ENCODE results near the gene PARD3. TPM values are rescaled to one million over a fixed set of nuclear protein-coding genes. Genes with fewer than 3 reads are reported as not detected.
"Not testable (repeated sequence)": the region's sequence is repeated elsewhere in the genome, so short reads cannot be mapped to it uniquely, and the experiment has no call there.

Gene PARD3
- total RNA-seq, 2 experiments from 2014 or later = 3.6 to 4.0 TPM

GRCh38 chr10:34701194-34701593 is 113.9 kb downstream of the PARD3 start:
- no peaks in the 10 kb centered on the region for H3K36me3 Mint-ChIP-seq (ENCODE audit: low read depth)
- peaks cover 6% of the 10 kb centered on the region for H3K4me1 Mint-ChIP-seq (ENCODE audit: low read depth)
- H3K27ac Mint-ChIP-seq = no peak overlapping the region
- H3K4me3 Mint-ChIP-seq = no peak overlapping the region
- CTCF ChIA-PET = no interaction called here
- peaks cover 18% of the 10 kb centered on the region for H3K27me3 Mint-ChIP-seq (ENCODE audit: low read depth)
- intact Hi-C loops (cut with micrococcal nuclease) = no loop called here
- no peaks in the 10 kb centered on the region for H3K9me3 Mint-ChIP-seq
- no peak for DNase-seq

DNA sequence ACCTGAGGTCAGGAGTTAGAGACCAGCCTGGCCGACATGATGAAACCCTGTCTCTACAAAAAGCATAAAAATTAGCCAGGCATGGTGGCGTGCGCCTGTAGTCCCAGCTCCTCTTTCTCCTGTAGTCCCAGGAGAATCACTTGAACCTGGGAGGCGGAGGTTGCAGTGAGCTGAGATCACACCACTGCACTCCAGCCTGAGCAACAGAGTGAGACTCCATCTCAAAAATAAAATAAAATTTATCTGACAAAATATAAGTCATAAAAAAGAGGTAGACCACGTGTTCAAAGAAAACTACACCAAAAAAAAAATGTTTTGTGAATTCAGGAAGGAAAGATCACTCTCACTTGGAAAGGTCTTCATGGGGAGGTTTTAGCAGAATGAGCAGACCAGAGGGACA is 114.3 kb downstream of the PARD3 start:
- H3K36me3 Mint-ChIP-seq (ENCODE audit: low read depth); DNase-seq; H3K4me3 Mint-ChIP-seq; intact Hi-C loops (cut with micrococcal nuclease); H3K27ac Mint-ChIP-seq; H3K9me3 Mint-ChIP-seq; H3K4me1 Mint-ChIP-seq (ENCODE audit: low read depth); CTCF ChIA-PET: not testable (repeated sequence)
- peaks cover 18% of the 10 kb centered on the region for H3K27me3 Mint-ChIP-seq (ENCODE audit: low read depth)

- Mint-ChIP-seq H3K4me1 (ENCODE audit: low read depth) (peaks cover 7% of the 10 kb centered on the region), H3K27ac (no peak overlapping the region), H3K9me3 (no peaks in the 10 kb centered on the region), H3K27me3 (ENCODE audit: low read depth) (peaks cover 18% of the 10 kb centered on the region), H3K36me3 (ENCODE audit: low read depth) (no peaks in the 10 kb centered on the region), H3K4me3 (no peak overlapping the region)
- CTCF ChIA-PET = no interaction called here
- no peak for DNase-seq
- intact Hi-C loops (cut with micrococcal nuclease) = loop anchor here (10.0 kb wide), 1 partner anchor 525 kb away; no protein-coding TSS in a partner anchor
Measured at GRCh38 chr10:34699904-34700517, 115.1 kb downstream of the PARD3 start.

DNA sequence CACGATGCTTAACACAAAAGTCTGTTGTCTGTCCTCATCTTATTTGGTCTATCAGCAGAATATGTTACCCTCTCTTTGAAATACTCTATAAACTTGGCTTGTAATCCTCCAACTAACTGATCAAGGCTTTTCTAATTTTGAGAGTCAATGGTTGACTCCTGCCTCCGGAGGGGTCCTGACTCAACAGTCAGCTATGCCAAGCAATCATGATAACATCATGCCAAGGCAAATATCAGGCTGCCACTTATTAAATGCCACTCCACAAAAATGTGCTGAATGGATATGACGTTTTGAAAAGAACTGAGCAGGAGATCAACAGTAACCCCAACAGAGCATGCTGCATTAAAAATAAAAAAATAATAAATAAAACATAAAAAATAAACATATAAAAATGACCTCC is 116.1 kb downstream of the PARD3 start:
- Mint-ChIP-seq H3K27me3 (ENCODE audit: low read depth) (peaks cover 18% of the 10 kb centered on the region), H3K27ac (no peak overlapping the region), H3K36me3 (ENCODE audit: low read depth) (no peaks in the 10 kb centered on the region), H3K4me1 (ENCODE audit: low read depth) (peaks cover 7% of the 10 kb centered on the region), H3K9me3 (no peaks in the 10 kb centered on the region), H3K4me3 (no peak overlapping the region)
- intact Hi-C loops (cut with micrococcal nuclease) = loop anchor here (10.0 kb wide), 1 partner anchor 526 kb away; no protein-coding TSS in a partner anchor
- no peak for DNase-seq
- CTCF ChIA-PET = interaction anchor here (0.7 kb wide), 1 partner anchor 420 kb away, joined by 3 read pairs; no protein-coding TSS in a partner anchor

- H3K4me1 Mint-ChIP-seq (ENCODE audit: low read depth) = peaks cover 7% of the 10 kb centered on the region
- H3K36me3 Mint-ChIP-seq (ENCODE audit: low read depth) = no peaks in the 10 kb centered on the region
- DNase-seq = no peak
- H3K27me3 Mint-ChIP-seq (ENCODE audit: low read depth) = peaks cover 16% of the 10 kb centered on the region
- no peaks in the 10 kb centered on the region for H3K9me3 Mint-ChIP-seq
- CTCF ChIA-PET = interaction anchor here (0.7 kb wide), 1 partner anchor 421 kb away, joined by 3 read pairs; no protein-coding TSS in a partner anchor
- no peak overlapping the region for H3K4me3 Mint-ChIP-seq
- H3K27ac Mint-ChIP-seq = no peak overlapping the region
- intact Hi-C loops (cut with micrococcal nuclease) = loop anchor here (10.0 kb wide), 1 partner anchor 526 kb away; no protein-coding TSS in a partner anchor
Measured at GRCh38 chr10:34698248-34698831, 116.8 kb downstream of the PARD3 start.

DNA sequence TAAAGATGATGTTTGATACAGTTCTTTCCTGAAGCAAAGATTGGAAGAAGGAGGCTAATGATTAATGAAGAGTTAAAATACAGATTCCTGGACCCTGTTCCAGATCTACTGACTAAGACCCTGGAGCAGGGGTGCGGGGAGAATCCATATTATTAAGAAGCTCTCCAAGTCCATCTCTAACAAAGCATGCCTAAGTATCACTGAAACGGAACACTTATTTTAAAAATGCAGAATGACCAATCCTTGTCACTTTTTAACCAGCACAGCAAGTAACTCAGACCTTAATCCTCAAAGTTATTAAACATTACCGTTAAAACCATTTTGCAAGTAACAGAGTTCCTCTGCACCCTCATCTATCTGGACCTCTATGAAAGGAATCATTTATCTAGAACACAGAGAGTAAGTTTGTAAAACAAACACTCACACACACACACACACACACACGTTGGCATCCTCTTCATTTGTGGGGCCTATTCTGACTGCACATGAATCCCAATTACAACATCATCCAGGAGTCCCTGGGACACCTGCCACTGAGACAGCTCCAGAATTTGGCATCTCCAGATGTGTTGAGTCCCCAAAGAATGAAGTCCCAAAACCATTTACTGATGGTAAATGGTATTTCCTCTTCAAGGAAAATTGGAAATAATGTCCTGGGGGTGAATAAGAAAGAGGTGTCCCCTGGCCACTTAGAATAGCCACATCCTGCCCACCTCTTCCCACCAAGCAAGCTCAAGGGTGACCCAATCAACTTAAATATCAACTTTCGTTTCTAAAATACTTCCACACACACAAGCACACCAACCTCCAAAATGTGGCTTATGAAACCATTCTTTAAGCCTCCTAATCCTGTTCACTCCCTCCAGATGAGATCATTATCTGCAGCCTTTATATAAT is 117.5 kb downstream of the PARD3 start:
- H3K4me1 Mint-ChIP-seq (ENCODE audit: low read depth) = peaks cover 7% of the 10 kb centered on the region
- no peak overlapping the region for H3K27ac Mint-ChIP-seq
- H3K9me3 Mint-ChIP-seq = no peaks in the 10 kb centered on the region
- H3K36me3 Mint-ChIP-seq (ENCODE audit: low read depth) = no peaks in the 10 kb centered on the region
- intact Hi-C loops (cut with micrococcal nuclease) = loop anchor here (10.0 kb wide), 1 partner anchor 527 kb away; no protein-coding TSS in a partner anchor
- peaks cover 11% of the 10 kb centered on the region for H3K27me3 Mint-ChIP-seq (ENCODE audit: low read depth)
- H3K4me3 Mint-ChIP-seq = no peak overlapping the region
- no peak for DNase-seq
- CTCF ChIA-PET = no interaction called here

DNA sequence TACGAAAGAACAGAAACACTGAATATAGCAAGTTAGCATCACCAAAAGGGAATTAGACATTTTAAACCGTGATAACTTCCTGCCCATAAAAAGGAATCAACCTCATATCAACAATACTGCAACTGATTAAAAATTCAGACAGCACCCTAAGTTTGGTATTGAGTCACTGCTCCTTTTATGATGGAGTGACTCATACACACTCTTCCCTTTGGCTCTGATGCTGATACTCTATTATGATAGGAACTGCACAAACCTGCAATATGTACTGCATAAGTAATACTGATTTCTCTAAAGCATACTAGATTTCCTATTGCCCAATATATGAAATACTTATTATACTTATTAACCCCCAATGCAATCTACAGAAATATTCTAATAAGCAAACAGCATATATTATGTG is 118.7 kb downstream of the PARD3 start:
- H3K27ac Mint-ChIP-seq = no peak overlapping the region
- H3K36me3 Mint-ChIP-seq (ENCODE audit: low read depth) = no peaks in the 10 kb centered on the region
- peaks cover 11% of the 10 kb centered on the region for H3K27me3 Mint-ChIP-seq (ENCODE audit: low read depth)
- H3K4me3 Mint-ChIP-seq = no peak overlapping the region
- CTCF ChIA-PET = no interaction called here
- no peak for DNase-seq
- intact Hi-C loops (cut with micrococcal nuclease) = loop anchor here (10.0 kb wide), 1 partner anchor 528 kb away; no protein-coding TSS in a partner anchor
- H3K4me1 Mint-ChIP-seq (ENCODE audit: low read depth) = peaks cover 7% of the 10 kb centered on the region
- H3K9me3 Mint-ChIP-seq = no peaks in the 10 kb centered on the region

- H3K27me3 Mint-ChIP-seq (ENCODE audit: low read depth) = peaks cover 2% of the 10 kb centered on the region
- H3K36me3 Mint-ChIP-seq (ENCODE audit: low read depth) = no peaks in the 10 kb centered on the region
- H3K4me1 Mint-ChIP-seq (ENCODE audit: low read depth) = no peaks in the 10 kb centered on the region
- no peak overlapping the region for H3K4me3 Mint-ChIP-seq
- intact Hi-C loops (cut with micrococcal nuclease) = loop anchor here (10.0 kb wide), 1 partner anchor 534 kb away; no protein-coding TSS in a partner anchor
- H3K9me3 Mint-ChIP-seq = no peaks in the 10 kb centered on the region
- no peak overlapping the region for H3K27ac Mint-ChIP-seq
- CTCF ChIA-PET = no interaction called here
- DNase-seq = no peak
Measured at GRCh38 chr10:34690383-34691049, 124.6 kb downstream of the PARD3 start.

- Mint-ChIP-seq H3K27me3 (ENCODE audit: low read depth) (peaks cover 2% of the 10 kb centered on the region), H3K4me3 (no peak overlapping the region), H3K27ac (no peak overlapping the region), H3K9me3 (no peaks in the 10 kb centered on the region), H3K36me3 (ENCODE audit: low read depth) (no peaks in the 10 kb centered on the region), H3K4me1 (ENCODE audit: low read depth) (no peaks in the 10 kb centered on the region)
- no peak for DNase-seq
- CTCF ChIA-PET = interaction anchor here (1.1 kb wide), 1 partner anchor 33 kb away, joined by 3 read pairs; no protein-coding TSS in a partner anchor
- intact Hi-C loops (cut with micrococcal nuclease) = no loop called here
Measured at GRCh38 chr10:34689053-34689452, 126.0 kb downstream of the PARD3 start.

DNA sequence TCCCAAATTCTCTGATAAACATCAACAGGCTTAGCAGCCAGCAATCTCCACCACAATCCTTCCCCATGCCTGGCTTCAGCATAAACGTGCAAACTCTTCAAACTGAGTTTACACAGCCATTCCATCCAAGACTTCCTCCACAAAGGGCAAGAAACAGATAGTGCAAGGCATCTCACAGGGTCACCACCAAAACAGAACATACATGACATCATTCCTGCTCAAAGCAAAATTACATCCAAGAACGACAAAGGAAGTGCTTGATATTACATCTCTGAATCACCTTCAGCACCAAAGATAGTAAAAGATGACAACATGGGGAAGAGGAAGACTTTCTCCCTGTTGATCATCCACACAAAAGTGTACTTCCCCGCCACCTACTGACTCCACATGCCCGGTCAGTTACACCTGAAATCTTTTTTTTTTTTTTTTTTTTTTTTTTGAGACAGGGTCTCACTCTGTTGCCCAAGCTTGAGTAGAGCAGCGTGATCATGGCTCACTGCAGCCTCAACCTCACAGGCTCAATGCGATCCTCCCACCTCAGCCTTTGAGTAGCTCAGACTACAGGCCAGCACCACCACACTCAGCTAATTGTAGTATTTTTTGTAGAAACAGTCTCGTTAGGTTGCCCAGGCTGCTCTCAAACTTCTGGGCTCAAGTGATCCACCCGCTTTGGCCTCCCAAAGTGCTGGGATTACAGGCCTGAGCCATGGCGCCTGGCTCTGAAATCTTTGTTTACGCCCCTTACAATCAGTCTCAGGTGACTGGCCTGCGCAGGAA is 127.5 kb downstream of the PARD3 start:
- Mint-ChIP-seq H3K36me3 (ENCODE audit: low read depth) (no peaks in the 10 kb centered on the region), H3K9me3 (no peaks in the 10 kb centered on the region), H3K27me3 (ENCODE audit: low read depth) (peaks cover 2% of the 10 kb centered on the region), H3K4me3 (no peak overlapping the region), H3K4me1 (ENCODE audit: low read depth) (no peaks in the 10 kb centered on the region), H3K27ac (no peak overlapping the region)
- CTCF ChIA-PET = no interaction called here
- DNase-seq = no peak
- intact Hi-C loops (cut with micrococcal nuclease) = no loop called here

- Mint-ChIP-seq H3K4me1 (ENCODE audit: low read depth) (no peaks in the 10 kb centered on the region), H3K4me3 (no peak overlapping the region), H3K9me3 (no peaks in the 10 kb centered on the region), H3K27ac (no peak overlapping the region), H3K27me3 (ENCODE audit: low read depth) (peaks cover 5% of the 10 kb centered on the region), H3K36me3 (ENCODE audit: low read depth) (no peaks in the 10 kb centered on the region)
- no peak for DNase-seq
- intact Hi-C loops (cut with micrococcal nuclease) = no loop called here
- CTCF ChIA-PET = no interaction called here
Measured at GRCh38 chr10:34682580-34682979, 132.5 kb downstream of the PARD3 start.

Measured in activated naive CD4-positive, alpha-beta T cell treated with anti-CD3 and anti-CD28 coated beads for 36 hours (primary cell).